Gastroesophageal sphincter (tissue), 3 donors: Measurements from ENCODE around the gene RAD52.

ENCODE experiments used
- CTCF ChIP-seq, 4 experiments: fragments of 200-600 bp in 2 of 4; fragments of 450-650 bp in 2 of 4; sonication (generic) in 1 of 4; IDR thresholded peaks; one replicate each; pipeline ENCODE4 v1.5.1; 2017 to 2019; ENCODE audit warnings: antibody characterized with exemption in 4 of 4, mild to moderate bottlenecking in 2 of 4, moderate library complexity in 2 of 4
- EP300 ChIP-seq: sonication (generic); formaldehyde crosslinking; IDR thresholded peaks from one replicate; pipeline ENCODE4 v1.6.1; 2017; ENCODE audit warnings: antibody characterized with exemption, mild to moderate bottlenecking

DNA sequence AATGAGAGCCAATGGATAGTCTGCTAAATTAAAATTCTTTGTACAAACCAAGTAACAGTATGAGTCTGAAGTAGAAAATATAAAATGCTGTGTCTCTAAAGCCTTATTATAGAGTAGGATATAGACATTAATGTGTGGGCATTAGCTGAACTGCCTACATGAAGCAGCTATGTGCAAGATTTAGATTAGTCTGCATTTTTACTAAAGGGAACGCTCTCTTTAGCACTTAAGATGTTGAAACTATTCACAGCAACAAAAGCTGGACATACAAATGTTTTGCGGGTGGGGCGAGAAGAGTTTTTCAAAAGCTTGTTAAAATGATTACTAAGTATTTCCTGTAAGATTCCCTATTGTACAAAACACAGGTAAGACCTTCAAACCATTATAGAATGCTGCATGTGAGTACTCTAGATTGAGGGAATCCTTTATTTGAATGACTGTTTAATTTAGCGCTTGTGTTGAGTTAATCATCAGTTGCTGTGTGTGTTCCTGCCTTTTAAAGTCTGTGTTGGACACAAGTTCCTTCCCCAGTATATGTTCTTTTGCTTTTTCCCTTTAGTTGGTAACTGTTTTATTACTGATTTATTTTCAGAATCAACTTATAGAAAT lies 87.1 kb downstream of the RAD52 start:
- TF ChIP-seq EP300: no peak
- no peak for TF ChIP-seq CTCF (IDR thresholded peaks at IDR 0.05)
